Suppressor macrophage treated with lipopolysaccharide for 1 hour (primary cell): ENCODE results near the gene CPXM2.

ENCODE experiments used
- DNase-seq, 3 donors: peaks; one replicate each; pipeline ENCODE4 v3.0.0-alpha.2; 2020 to 2022

The CPXM2 gene

DNA sequence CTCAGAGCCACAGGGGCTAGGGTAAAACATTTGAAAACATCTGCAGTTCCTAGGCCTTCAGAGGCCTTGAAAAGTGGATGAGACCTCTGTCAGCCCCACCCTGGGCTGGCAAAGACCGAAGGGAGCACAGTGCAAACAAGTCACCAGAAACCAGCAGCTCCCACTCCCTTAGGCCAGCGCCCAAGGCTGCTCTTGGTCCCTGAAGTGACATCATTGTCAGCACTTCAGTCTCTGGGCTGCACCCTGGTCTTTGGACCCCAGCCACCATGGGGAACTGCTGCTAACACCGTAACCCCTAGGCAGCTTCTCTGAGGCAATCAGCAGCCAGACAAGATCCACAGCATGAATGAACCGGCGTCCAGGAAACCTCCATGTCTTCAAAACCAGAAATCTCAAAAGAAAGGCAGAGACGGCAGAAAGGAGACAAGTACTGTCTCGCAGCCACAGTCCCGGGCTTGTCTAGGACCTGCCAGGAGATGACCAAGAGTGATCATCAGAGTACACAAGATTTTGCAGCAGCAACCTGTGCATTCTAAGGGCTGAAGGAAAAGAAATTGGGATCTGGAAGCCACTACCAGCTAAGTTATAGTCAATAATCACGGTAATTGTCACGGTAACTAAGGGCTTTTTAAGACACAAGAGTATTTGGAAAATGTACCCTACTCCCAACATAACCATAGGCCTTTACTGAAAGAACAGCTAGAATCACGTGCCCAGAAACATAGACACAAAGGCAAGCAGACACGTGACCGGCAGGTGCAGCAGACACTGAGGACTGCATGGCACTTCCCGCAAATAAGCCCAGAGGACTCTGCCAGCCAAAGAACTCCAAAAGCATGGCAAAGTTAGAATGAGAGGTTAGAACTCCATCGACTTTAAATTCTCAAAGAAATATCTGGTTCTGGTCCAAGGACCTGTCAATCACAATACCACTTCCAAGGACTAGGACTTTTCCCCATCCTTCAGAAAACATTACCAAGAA lies 23.3 kb downstream of the CPXM2 start:
- no peak for DNase-seq

DNA sequence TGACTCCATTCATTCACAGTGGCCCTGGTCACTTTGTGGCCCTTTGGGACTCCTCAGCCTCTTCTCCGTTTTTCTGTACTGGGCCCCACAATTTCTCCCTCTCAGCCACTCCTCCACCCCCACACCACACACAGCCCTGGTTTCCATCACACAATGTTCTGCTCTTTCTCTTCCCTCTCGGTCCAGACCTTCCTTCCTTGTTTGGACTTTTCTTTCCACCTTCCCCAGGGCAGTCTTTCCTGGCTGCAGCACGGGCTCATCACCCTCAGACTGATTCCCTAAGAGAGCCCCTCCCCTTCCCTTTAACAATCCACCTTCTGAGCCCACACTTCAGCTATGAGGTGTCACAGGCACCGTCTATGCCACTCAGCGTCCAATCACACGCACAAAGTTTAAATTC lies 25.7 kb downstream of the CPXM2 start:
- DNase-seq, result no peak

DNA sequence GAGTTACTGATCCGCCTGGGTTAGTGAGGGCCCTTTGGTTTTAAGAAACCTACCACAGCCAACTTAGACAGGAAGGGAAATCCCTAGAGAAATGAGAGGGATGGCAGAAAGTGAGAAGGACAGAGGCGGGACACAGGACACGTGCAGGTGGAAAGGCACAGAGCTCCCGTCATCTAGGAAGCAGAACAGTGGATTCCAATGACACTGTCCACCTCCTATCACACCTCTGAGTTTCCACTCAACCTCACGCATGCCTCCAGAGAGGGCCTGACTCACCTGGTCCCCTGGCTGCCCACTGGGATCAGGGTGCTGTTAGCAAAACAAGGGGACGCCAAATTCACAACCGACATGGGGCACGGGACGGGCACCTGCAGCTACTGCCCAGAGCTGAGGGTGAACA lies 26.3 kb downstream of the CPXM2 start:
- DNase-seq, result no peak

DNA sequence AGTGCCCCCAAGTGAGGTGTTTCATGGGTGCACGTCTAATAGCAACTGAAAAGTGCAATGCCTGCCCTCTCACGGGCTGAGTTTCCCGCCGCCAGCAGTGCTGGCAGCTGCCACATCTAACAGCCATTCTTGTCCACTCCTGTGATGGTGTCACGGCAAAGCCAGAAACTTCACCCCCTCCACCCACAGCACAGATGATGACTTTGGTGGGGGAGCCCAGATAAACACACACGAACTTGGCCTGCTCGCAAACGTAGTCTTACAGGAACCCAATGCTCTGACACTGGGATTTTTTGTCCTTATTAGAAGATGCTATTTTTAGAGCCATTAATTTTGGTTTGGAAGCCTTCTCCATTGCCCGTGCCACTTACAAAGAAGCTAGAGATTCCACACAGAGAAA lies 26.7 kb downstream of the CPXM2 start:
- no peak for DNase-seq

DNA sequence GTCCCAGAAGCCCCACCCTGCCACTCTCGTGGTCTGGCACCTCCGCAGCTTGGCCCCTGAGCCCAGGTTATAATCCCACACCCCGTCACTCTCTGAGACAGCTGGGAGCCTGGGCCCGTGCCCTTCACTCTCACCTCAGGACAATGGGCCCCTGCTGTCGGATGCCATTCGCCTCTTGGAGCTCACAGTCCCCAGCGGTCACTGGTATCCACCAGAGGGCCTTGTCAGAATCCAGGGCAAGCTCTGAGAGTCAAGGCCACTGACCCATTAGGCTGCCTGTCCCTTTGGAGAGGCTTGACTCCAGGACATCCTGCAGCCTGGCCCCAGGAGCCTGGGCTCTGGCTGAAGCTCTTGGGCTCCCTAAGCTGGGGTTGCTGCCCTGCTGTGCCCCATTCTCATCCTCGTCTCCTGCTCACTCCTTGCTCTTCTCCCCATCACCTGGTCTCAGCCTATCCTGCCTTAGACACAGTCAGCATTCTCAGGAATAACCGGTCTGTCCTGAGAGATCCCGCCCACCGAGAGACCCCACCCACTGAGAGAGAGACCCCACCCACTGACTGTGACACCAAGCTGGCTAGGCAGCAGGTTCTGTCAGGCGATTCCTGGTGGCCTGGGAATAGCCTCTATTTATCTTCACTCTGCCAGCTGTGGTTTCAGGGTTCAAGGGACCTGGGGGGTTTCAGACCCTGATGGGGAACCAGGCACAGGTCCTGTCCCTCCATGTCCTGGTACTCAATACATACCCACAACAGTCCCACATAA lies 27.7 kb downstream of the CPXM2 start:
- no peak for DNase-seq

DNA sequence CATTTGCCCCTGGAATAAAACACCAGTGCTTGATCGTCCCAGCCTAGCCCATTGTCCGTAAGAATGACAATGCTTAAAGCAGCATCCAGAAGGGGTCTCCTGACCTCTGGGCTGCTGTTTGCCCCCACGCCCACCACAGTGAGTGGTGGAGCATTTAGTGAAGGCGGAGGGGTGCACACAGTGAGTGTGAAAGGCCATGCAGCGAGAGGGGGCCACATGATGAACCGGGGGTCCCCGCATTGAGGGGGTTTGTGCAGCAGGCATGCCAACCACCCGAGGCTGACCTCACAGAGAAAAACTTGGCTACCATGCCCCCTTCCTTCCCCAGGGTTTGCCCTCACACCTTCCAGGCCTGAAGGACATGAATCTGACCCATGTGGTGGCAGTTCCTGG lies 28.4 kb downstream of the CPXM2 start:
- DNase-seq, result no peak

DNA sequence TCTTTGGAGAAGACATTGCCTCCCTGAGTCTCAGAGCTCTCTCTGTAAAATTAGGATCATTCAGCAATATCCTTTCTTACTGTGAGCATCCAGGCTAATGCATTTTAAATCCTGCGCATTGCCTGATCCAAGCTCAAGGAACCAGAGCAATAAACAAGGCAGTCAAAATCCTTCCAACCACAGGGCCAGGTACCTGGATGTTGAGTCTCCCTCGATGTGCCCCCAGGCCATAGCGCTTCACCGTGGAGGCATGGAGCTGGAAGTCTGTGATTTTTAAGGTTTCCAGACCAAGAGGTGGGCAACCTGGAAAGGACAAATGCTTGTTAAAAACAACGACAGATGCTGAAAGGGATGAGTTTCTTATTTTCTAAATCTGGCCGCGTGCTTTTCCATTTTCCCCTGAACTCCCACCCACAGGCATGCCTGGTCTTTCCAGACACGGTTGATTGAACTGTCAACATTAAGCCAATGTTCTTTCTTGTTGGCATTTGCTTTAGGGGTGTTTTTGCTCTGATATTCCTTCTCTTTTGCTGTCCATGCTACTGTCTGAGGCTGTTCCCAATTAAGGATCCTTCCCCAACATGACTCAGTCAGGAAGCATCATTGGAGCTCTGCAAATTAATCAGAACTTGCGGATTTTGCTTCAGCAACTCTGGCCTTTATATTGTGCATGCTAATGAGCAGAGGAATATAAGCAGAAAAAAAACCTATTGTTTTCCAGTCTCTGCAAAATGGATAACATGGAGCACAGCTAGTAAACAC lies 29.0 kb downstream of the CPXM2 start:
- DNase-seq, result no peak

DNA sequence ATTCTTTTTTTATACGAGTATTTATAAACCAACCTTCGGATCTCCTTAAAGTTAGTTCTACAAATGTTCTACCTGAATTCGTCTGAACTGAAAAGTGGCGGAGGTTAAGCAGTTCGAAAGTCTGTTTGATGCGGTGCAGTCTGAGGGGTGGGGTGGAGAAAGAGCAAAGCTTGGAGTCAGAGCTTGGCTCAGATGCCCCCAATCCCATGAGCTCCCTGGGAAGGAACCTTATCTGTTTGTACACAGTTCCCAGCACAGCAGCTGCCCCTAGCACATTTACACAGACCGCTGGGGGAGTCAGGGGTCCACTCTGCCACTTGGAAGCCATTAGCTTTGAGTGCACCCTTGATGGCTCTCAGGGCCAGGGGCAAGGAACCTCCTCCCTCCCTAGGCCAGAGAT lies 30.8 kb downstream of the CPXM2 start:
- no peak for DNase-seq

DNA sequence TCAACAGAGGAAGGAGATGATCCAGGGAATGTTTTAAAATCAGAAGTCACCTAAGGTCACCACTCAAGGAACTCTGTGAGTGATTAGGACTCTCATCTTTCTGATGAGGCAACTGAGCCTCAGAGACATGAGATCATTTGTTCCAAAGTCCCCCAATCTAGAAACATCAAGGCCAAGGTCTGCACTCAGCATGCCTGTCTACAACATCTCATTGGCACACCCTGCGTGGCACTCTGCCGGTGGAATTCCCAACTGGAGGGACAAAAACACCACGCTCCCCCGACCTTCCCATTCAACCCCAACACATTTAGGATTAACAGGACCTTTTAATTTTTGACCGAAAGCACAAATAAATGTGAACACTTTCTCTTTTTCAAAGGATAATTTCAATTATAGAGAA lies 31.4 kb downstream of the CPXM2 start:
- DNase-seq, result no peak

DNA sequence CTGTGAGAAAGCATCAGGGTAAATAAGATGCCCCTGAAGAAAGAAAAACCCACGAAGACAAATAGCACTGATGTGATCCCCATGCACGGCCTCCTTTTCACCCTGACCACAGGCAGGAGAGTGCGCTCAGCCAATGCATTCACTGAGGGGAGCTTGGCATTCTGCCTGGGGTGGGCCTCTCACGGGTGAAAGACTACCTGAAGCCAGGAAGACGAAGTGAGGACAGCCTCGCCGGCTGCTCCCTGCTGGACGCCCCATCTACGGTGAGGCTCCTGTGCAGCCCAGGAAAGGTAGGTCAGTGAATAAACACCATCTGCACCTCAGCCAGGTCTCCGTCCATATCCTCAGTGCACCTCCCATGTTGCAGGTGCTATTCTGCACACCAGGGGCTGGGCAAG lies 32.0 kb downstream of the CPXM2 start:
- no peak for DNase-seq

DNA sequence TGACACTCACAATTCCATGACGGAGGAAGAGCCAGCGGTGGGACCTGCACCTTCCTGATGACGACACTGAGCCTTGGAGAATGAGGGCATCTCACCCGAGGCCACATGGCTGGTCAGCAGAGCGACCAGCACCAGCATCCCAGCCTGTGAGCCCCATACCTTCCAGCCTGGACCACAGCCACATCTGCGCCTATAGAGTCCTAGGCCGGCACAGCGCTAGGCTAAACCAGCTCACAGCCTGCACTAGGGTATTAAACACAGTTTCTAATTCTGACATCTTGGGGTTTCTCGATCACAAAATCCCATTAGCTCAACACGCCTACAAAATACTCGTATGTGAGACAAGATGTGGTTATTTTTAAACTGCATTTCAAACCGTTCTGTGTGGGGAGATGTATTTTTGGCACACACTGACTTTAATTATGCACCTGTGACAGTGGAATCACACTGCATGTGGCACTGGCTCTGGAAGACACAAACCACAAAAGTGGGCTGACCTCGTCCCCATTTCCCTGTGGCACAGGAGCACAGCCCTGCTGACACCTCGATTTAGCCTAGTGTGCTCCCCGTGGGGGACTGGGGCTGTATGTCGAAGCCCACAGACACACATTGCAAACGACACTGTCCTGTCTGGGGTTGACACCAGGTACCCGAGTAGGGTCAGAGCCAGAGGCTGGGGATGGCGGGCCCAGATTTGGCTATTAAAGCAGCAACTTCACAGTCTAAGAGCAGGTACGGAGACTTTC lies 32.5 kb downstream of the CPXM2 start:
- no peak for DNase-seq

DNA sequence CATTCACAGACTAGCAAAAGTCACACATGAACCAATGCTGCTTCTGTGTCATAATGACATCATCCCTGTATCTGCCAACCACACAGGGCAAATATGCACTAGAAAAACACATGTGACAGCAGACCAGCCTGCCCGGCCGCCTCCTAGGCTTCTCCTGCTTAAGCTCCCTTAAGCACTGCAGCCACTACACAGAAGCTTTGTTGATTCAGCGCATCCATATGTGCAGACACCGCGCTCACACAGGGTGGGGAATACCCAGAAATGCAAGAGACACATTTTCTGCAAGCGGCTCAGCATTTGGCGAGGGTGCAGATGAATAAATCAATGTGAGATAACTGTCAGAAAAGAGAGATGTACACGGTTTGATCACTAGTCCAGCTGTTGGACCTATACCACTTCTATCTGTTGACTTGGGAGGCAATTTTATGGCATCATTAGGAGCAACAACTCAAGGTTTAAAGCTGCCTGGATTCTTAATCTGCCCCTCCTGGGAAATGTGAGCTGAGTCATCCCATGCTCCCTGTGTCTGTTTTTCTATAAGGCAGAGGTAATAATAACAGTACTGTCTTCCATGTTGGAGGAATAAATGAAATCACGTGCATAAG lies 33.4 kb downstream of the CPXM2 start:
- no peak for DNase-seq

DNA sequence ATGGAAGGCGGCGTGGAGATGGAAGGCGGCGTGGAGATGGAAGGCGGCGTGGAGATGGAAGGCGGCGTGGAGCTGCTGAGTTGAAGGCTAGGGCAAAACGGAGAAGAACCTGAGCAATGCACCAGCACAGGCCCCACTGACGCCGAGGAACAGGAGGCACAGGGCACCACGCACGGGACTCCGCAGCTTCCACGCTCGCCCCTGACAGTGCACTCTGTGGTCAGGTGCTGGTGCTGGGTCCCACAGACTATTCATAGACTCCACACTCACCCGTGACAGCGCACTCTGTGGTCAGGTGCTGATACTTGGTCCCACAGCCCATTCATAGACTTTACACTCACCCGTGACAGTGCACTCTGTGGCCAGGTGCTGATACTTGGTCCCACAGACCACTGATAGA lies 34.0 kb downstream of the CPXM2 start:
- no peak for DNase-seq

DNA sequence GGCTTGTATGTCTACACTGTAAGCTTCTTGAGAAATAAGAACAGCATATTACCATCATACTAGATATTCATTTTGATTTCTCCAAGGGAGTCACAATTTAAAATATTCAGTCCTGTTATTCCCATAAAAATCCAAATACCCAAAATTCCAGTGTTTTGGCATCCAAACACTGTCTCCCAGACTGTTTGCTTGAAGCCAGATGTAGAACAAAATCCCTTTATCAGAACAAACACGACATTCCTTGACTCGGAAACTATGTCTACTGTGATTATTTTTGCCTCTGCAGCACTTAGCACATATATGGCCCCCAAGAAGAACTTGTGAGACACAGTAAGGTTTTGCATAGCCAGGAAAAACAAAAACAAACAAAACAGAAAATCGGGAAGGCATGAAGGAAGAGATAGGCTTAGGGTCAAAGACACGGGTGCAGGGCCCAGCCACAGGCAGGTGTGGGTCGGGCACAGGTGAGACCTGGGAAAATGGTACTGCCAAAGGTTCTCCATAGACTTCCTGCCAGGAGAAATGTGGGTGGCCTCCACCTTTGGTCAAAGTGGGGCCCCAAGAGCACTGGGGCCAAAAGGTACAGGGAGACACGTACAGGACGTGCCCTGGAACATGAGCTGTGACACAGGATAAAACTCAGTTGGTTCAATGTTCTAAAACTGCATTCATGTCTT lies 36.5 kb downstream of the CPXM2 start:
- no peak for DNase-seq

DNA sequence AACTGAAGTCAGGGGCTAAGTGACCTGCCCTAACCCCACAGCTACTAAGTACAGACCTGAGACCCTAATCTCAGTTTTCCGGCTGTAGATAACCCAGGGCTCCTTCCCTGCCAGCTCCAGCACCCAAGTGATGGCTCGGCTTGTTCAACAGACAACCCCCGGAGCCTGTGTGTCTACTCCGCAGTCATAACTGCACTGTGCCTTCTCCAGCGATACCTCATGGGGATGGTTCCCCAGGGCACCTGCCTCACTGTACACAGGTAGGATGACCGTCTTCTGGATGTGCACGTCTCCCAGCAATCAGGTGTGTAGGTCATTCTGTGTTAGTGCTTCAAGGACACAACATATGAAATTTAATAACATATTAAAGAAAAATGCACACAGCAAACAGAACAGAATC lies 37.1 kb downstream of the CPXM2 start:
- DNase-seq, result no peak

DNA sequence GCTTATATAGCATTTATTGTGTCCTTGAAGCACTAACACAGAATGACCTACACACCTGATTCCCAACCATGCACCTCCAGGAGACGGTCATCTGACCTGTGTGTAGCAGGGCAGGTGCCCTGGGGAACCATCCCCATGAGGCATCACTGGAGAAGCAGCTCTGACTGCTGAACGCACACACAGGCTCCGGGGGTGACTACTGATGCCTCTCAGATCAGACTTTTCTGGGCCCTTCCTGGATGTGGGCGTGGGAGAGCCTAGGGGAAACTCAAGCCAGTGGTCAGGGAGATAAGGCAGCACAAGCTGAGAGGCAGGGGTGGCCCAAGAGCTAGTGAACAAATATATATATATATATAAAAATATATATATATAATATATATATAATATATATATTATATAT lies 37.6 kb downstream of the CPXM2 start:
- peak in 1 of 3 donors; percentile 5 for DNase-seq

DNA sequence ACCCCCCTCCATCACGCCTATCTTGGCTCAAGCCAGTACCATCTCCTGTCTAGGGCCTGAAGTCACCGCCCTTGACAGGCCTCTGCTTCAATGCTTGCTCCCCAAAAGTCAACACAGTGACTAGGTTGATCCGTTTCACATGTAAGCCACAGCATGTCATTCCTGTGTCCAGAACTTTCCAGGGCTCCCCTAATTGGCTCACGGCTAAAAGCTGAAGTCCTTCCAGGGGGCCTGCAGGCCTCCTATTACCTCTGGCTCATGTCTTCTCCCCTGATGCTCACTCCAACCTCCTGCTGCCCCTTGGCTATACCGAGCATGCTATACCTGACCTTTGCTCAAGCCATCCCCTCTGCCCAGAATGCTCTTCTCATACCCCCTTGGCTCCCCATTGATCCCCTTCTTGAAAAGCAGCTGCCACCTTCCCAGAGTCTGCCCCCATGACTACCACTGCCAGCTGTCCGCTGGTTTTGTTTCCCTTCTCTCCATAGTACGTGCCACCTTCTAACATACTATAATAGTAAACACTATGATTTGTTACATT lies 39.1 kb downstream of the CPXM2 start:
- no peak for DNase-seq

DNA sequence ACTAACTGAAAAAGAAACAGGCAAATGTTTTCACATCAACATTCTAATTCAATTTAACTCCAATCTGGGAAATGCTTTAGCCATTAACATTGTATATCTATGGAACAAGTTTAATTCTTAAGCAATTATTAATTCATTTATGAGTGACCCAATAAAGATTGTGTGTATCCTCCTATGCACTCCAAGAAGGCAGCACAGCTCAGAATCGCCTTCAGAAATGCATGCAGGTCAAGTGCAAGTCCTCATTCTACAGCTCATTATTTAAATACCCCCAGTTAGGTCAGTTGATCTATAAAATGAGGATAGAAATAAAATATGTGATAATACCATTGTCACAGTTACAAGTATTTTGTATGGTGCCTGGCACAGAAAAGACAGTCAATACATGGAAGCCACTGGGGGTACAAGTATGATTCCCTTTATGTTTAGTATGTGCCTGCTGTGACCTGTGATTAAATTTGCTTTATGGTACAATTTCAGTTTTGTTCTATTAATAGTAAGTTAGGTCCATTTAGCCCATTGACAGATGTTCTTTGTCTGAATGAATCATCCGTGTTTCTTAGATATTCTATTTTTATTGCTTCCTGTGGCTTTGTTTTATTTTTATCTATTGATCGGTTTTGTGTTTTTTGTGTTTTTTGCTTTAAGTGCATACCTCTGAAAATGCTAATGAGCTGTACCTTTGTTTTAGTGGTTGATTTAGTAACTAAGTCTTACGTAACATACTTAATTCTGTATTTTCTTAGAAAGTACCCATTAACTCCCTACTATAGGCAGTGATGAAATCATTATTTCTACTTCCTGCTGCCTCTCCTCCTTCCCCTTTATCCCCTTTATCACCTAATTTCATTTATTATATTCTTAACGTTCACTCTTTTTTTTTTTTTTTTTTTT lies 42.8 kb downstream of the CPXM2 start:
- peak in 2 of 3 donors; percentile 16 to 31 for DNase-seq

DNA sequence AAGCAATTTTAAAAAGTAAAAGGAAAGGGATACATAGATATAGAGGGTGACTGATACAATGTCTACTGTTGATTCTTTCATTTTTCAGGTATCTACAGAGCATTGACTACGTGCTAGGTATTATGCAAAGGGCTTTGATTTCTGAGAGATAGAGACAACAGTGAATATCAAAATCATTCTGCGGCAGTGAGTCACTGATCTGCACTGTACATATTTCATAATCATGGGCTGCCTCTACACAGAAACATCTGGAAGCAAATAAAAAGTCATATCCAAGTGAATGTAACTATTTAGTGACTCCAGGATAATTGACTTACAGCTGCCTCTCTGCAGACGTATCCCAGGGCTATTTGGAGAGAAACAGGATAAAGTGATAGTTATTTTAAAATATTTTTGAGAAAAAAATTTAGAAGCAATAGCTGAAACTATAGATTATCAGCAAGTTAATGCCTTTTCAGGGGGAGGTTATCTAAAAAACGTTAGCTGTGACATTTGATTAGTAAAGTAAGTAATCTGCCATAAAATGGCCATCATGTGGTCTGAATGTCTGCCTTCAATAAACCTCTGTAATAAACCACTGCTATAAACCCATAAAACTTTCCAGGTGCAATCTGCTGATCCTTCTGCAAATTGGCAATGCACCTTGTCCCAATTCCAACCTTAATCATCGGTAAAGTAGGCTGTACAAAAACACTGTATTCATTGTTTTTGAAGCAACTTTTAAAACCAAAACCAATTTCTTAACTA lies 43.7 kb downstream of the CPXM2 start:
- DNase-seq, result no peak
